Iris pigment epithelial cell (primary cell): ENCODE results near the gene PICK1.
"Not testable (repeated sequence)": the region's sequence is repeated elsewhere in the genome, so short reads cannot be mapped to it uniquely, and the experiment has no call there.

Source experiments
- DNase-seq: peaks from one replicate; pipeline ENCODE4 v3.0.0-alpha.2; 2011; ENCODE audit warnings: low read depth

The PICK1 gene

GRCh38 chr22:38117556-38117955 is 60.4 kb downstream of the PICK1 start:
- DNase-seq, result not testable (repeated sequence)

GRCh38 chr22:38118182-38118581 is 61.0 kb downstream of the PICK1 start:
- no peak for DNase-seq

DNA sequence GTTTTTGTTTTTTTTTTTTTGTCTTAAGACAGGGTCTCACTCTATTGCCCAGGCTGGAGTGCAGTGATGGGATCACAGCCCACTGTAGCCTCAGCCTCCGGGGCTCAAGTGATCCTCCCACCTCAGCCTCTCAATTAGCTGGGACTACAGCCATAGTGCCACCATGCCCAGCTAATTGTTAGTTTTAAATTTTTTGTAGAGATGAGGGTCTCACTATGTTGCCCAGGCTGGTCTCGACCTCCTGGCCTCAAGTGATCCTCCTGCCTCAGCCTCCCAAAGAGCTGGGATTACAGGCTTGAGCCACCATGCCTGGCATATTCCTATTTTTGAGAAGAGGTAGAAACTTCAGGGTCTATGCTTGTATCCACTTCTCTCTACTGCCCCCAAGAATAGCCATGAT is 61.5 kb downstream of the PICK1 start:
- DNase-seq, result not testable (repeated sequence)

GRCh38 chr22:38120359-38121110 is 63.3 kb downstream of the PICK1 start:
- no peak for DNase-seq

DNA sequence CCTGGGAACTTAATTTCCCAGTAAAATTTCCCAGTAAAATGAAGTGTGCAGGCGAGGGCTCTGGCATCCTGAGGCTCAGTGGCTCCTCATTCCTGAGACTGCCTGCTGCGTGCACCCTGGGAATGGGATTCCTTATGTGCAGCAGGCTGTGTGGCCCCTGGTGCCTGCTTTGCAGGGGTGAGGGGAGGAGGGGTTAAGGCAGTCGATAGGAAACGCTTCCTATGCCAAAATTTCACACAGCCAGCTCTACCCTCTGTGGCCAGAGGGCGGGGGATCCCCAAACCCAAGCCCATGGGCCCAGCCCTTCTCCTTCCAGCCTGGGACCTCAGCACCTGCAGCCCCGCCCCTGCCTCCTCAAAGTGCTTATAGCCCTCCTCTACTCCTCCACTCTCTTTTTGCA is 65.4 kb downstream of the PICK1 start:
- DNase-seq, result no peak

DNA sequence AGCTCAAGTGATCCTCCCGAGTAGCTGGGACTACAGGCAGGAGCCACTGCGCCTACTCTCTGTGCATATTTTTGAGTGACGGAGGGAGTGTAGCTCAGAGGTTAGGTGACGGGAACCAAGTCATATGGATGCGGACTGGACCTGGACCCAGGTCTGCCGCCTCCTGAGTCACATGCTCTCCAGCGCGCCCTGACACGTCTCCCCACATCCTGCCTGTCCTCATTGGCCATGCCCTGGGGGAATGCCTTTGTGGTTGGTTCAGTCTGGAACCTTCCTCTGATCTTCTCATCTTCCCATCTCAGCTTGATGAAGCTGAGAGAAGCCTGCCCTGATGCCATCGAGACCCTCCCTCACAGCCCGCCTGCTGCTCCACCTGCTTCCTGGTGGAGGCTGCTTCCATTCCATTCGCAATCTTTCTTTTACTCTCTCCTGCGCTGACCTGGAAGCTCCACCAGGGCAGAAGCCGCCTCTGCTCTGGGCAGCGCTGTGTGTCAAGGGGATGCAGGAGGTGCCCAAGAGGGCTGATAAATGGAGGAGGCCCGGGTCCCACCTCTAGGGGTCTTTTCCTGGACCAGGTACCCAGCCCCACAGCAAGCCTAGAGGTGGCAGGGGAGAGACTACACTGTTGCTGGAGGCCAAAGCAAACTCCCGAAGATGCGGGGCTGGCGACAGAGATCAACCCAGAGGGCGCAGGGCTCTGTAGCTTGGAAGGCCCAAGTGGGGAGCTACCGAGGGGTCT is 67.2 kb downstream of the PICK1 start:
- DNase-seq, result no peak

DNA sequence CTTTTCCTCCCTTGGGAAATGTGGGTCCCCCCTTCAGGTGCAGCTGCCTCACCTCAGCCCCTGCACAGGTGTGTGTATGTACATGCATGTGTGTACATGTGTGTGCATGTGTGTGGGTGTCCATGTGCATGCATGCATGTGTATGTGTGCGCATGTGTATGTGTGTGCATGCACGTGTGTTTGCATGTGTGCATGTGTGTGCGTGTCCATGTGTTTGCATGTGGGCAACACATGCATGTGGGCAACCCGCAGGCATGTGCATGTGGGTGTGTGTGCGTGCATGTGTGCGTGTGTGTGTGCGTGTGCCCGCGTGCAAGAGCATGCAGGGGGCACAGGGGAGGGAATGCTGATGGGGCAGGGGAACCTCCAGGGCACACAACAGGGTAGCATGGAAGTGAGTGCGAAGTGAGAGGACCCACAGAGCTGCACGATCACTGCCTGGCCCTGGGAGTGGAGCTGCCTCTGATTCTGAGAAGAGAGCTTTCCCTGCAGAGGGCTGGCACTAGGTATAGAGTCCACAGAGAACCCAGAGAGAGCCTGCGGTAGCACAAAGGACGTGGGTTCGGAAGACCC is 67.9 kb downstream of the PICK1 start:
- DNase-seq, result no peak
